Occipital lobe (tissue), 2 donors: ENCODE data around the gene TYW1B. TPM values are rescaled to one million over a fixed set of nuclear protein-coding genes. Genes with fewer than 3 reads are reported as not detected.
A peak's percentile ranks its signal among the peaks of the same experiment; 100 is the strongest.
"Not testable (repeated sequence)": the region's sequence is repeated elsewhere in the genome, so short reads cannot be mapped to it uniquely, and the experiment has no call there.

Experiments
- DNase-seq: peaks from one replicate; lab custom pipeline; 2025; lab: John Stamatoyannopoulos, UW
- total RNA-seq: library from RNA; depleted of rRNA; stranded (reverse); fragments of >200 nt; gene quantifications from one replicate; pipeline ENCODE4 v1.2.3, GENCODE V29; 2014

Gene TYW1B
- total RNA-seq, result 1.9 TPM

GRCh38 chr7:72827839-72828591 is at the start of gene TYW1B:
Gene TYW1B, minus strand, starts transcription at chr7:72828200. Its CDS starts 125 bp downstream, at chr7:72828075.
- peak; percentile 98 for DNase-seq

GRCh38 chr7:72867591-72867990 is 39.6 kb upstream of the TYW1B start:
- DNase-seq, result not testable (repeated sequence)

- not testable (repeated sequence) for DNase-seq
Measured at GRCh38 chr7:72858846-72859400, 30.9 kb upstream of the TYW1B start.

GRCh38 chr7:72857925-72858324 is 29.9 kb upstream of the TYW1B start:
- DNase-seq, result not testable (repeated sequence)

GRCh38 chr7:72855261-72855660 is 27.3 kb upstream of the TYW1B start:
- not testable (repeated sequence) for DNase-seq

- not testable (repeated sequence) for DNase-seq
Measured at GRCh38 chr7:72852937-72853336, 24.9 kb upstream of the TYW1B start.

- not testable (repeated sequence) for DNase-seq
Measured at GRCh38 chr7:72850746-72851145, 22.7 kb upstream of the TYW1B start.

GRCh38 chr7:72844146-72844545 is 16.1 kb upstream of the TYW1B start:
- DNase-seq, result not testable (repeated sequence)

- DNase-seq, result not testable (repeated sequence)
Measured at GRCh38 chr7:72843166-72843565, 15.2 kb upstream of the TYW1B start.

GRCh38 chr7:72840966-72841511 is 13.0 kb upstream of the TYW1B start:
- DNase-seq, result not testable (repeated sequence)

- DNase-seq, result not testable (repeated sequence)
Measured at GRCh38 chr7:72838315-72838714, 10.3 kb upstream of the TYW1B start.

GRCh38 chr7:72837291-72837690 is 9.3 kb upstream of the TYW1B start:
- DNase-seq, result not testable (repeated sequence)

- not testable (repeated sequence) for DNase-seq
Measured at GRCh38 chr7:72830567-72830966, 2.6 kb upstream of the TYW1B start.

GRCh38 chr7:72829687-72830354 is 1.8 kb upstream of the TYW1B start:
- DNase-seq, result peak; percentile 58

GRCh38 chr7:72829291-72829686 is 1.3 kb upstream of the TYW1B start:
- DNase-seq, result peak; percentile 90

GRCh38 chr7:72823765-72824732 is 4.0 kb downstream of the TYW1B start:
- not testable (repeated sequence) for DNase-seq

- not testable (repeated sequence) for DNase-seq
Measured at GRCh38 chr7:72822497-72822896, 5.5 kb downstream of the TYW1B start.

- not testable (repeated sequence) for DNase-seq
Measured at GRCh38 chr7:72818663-72819361, 9.2 kb downstream of the TYW1B start.

- not testable (repeated sequence) for DNase-seq
Measured at GRCh38 chr7:72817661-72818060, 10.3 kb downstream of the TYW1B start.
